ENCODE data around the gene FLNC.

The FLNC gene

DNA sequence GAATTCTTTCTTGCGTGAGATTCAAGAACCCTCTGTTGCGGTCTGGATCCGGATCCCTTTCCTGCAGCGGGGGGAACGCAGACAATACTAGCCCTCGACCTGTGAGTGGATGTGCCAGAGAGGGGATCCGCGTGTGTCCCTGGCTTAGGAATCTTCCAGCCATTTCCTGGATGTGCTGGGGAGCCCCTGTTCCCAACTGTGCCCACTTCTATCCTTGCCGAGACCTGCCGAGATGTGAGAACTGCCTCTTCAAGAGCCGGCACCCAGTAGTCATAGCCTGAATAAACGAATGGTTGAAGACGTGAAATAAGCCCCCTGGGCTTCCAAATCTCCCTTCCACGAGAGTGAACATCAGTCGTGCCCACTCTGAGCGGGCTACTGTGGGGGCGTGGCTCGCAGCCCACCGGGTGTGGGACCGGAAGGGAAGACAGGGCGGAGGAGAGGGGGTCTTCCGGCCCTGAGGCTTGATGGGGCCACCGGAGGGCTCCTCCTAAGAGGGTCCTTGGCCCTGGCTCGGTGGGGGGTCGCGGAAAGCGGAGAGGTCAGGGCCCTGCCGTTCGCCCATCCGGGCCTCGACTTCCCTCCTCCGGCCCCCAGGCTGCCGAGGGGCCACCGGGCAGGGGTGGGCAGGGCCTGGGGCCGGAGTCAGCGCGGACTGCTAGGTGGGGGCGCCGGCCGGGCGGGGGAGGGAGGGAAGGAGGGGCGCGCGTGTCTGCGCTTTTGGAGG is 39.7 kb upstream of the FLNC start:
- Histone ChIP-seq H3K9me3 (ENCODE audit: insufficient read depth, low read length) (no peaks in the 10 kb centered on the region), H3K4me2 (ENCODE audit: low read depth, low read length, poor library complexity, severe bottlenecking) (peak overlapping the region; percentile 69), H3K27ac (ENCODE audit: low read depth, low read length) (no peak overlapping the region), H3K4me3 (ENCODE audit: insufficient read depth, low read length, poor library complexity, severe bottlenecking) (peak overlapping the region; percentile 64), H3K36me3 (ENCODE audit: low read length) (no peaks in the 10 kb centered on the region), H3K79me2 (ENCODE audit: insufficient read depth, low read length) (no peaks in the 10 kb centered on the region), H3K27me3 (ENCODE audit: low read length) (no peaks in the 10 kb centered on the region), H4K20me1 (ENCODE audit: low read depth, low read length) (no peaks in the 10 kb centered on the region), H3F3A (ENCODE audit: insufficient read depth) (no peaks in the 10 kb centered on the region), H2AFZ (ENCODE audit: low read depth, low read length, severe bottlenecking) (peak overlapping the region; percentile 82), H3K9me2 (replicated peaks; ENCODE audit: insufficient read depth, low read length) (no peaks in the 10 kb centered on the region), H3K9ac (ENCODE audit: low read length) (peak overlapping the region; percentile 60)
- TF ChIP-seq, protein P1, sequence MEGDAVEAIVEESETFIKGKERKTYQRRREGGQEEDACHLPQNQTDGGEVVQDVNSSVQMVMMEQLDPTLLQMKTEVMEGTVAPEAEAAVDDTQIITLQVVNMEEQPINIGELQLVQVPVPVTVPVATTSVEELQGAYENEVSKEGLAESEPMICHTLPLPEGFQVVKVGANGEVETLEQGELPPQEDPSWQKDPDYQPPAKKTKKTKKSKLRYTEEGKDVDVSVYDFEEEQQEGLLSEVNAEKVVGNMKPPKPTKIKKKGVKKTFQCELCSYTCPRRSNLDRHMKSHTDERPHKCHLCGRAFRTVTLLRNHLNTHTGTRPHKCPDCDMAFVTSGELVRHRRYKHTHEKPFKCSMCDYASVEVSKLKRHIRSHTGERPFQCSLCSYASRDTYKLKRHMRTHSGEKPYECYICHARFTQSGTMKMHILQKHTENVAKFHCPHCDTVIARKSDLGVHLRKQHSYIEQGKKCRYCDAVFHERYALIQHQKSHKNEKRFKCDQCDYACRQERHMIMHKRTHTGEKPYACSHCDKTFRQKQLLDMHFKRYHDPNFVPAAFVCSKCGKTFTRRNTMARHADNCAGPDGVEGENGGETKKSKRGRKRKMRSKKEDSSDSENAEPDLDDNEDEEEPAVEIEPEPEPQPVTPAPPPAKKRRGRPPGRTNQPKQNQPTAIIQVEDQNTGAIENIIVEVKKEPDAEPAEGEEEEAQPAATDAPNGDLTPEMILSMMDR (IDR thresholded peaks at IDR 0.05; ENCODE audit: insufficient read depth, low read length, poor library complexity, severe bottlenecking): no peak
- no peak for TF ChIP-seq EZH2phosphoT487 (conservative IDR thresholded peaks at IDR 0.05; ENCODE audit: low read length)

DNA sequence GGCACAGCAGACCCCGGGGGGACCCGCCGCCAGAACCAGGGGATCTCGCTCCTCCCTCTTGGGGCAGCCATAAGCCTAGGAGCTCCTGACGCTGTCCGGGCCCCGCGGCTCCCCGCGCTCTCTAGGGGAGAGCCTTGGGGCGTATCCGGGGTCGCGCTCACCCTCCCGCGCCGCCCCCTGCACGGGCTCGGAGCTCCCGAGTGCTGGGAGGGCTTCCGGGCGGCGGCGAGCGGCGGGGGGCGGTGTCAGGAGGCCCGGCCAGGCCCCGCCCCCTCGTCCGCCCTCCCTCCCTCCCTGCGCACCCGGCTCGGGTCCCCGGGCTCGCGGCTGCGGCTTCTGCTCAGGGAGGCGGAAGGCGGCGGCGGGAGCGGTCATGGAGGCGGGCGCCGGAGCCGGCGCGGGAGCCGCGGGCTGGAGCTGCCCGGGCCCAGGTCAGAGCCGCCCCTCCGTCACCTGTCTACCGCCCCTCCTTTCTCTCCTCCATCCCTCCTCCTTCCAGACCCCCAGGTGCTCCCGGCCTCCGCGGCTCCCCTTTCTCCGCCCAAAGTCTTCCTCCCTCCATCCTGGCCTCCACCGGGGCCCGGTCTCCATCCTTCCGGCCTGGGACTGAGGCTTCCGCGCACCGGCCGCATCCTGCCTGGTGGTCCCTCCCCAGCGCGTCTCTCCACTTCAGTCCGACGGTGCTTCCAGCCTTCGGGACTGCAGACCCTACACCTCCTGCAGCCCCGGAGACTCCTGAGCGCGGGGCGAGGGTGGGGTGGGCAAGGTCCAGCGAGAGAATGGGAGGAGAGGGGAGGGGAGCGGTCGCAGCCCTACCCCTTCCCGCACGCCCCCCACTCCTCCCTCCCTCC is 38.9 kb upstream of the FLNC start, which contains the start of gene CCDC136:
Gene CCDC136 (plus strand): TSS at position 848 of the 851 bp plus-strand sequence. CDS start 444 bp downstream, outside the sequence.
- H3K27ac ChIP-seq (ENCODE audit: low read depth, low read length): no peak within 1 kb of the TSS
- no peaks in the 10 kb centered on the region for H3K27me3 ChIP-seq (ENCODE audit: low read length)
- peak within 1 kb of the TSS; percentile 69 for H3K4me2 ChIP-seq (ENCODE audit: low read depth, low read length, poor library complexity, severe bottlenecking)
- no peaks in the 10 kb centered on the region for H3F3A ChIP-seq (ENCODE audit: insufficient read depth)
- no peaks in the 10 kb centered on the region for H3K9me3 ChIP-seq (ENCODE audit: insufficient read depth, low read length)
- H3K79me2 ChIP-seq (ENCODE audit: insufficient read depth, low read length): no peaks in the 10 kb centered on the region
- peak within 1 kb of the TSS; percentile 64 for H3K4me3 ChIP-seq (ENCODE audit: insufficient read depth, low read length, poor library complexity, severe bottlenecking)
- peak within 1 kb of the TSS; percentile 60 for H3K9ac ChIP-seq (ENCODE audit: low read length)
- TF ChIP-seq, protein P1 (IDR thresholded peaks at IDR 0.05; ENCODE audit: insufficient read depth, low read length, poor library complexity, severe bottlenecking): no peak
- no peak for TF ChIP-seq EZH2phosphoT487 (conservative IDR thresholded peaks at IDR 0.05; ENCODE audit: low read length)
- H3K36me3 ChIP-seq (ENCODE audit: low read length): no peaks in the 10 kb centered on the region
- H3K9me2 ChIP-seq (replicated peaks; ENCODE audit: insufficient read depth, low read length): no peaks in the 10 kb centered on the region
- H2AFZ ChIP-seq (ENCODE audit: low read depth, low read length, severe bottlenecking): peak within 1 kb of the TSS; percentile 90
- H4K20me1 ChIP-seq (ENCODE audit: low read depth, low read length): no peaks in the 10 kb centered on the region

DNA sequence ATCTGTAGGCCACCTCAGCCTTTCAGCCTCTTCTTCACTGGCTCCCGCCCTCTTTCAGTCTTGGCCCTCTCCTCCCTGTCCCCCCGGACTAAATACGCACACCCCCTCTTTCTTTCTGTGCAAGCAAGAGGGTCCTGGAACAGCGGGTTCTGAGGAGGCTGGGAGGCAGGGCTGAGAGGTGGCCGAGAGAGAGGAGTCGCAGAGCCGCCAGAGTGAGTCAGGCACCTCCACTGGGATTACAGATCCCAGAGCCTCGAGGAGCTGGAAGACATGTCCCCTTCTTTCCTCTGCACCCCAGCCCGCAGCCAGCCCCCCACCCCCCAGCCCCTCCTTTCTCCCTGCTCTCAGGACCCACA is 38.3 kb upstream of the FLNC start:
- Histone ChIP-seq H3K4me2 (ENCODE audit: low read depth, low read length, poor library complexity, severe bottlenecking) (peak overlapping the region; percentile 69), H3F3A (ENCODE audit: insufficient read depth) (no peaks in the 10 kb centered on the region), H3K79me2 (ENCODE audit: insufficient read depth, low read length) (no peaks in the 10 kb centered on the region), H3K27me3 (ENCODE audit: low read length) (no peaks in the 10 kb centered on the region), H3K9me2 (replicated peaks; ENCODE audit: insufficient read depth, low read length) (no peaks in the 10 kb centered on the region), H3K4me3 (ENCODE audit: insufficient read depth, low read length, poor library complexity, severe bottlenecking) (peak overlapping the region; percentile 64), H2AFZ (ENCODE audit: low read depth, low read length, severe bottlenecking) (peak overlapping the region; percentile 90), H3K9me3 (ENCODE audit: insufficient read depth, low read length) (no peaks in the 10 kb centered on the region), H3K9ac (ENCODE audit: low read length) (peak overlapping the region; percentile 60), H3K27ac (ENCODE audit: low read depth, low read length) (no peak overlapping the region), H4K20me1 (ENCODE audit: low read depth, low read length) (no peaks in the 10 kb centered on the region), H3K36me3 (ENCODE audit: low read length) (no peaks in the 10 kb centered on the region)
- TF ChIP-seq, protein P1 (IDR thresholded peaks at IDR 0.05; ENCODE audit: insufficient read depth, low read length, poor library complexity, severe bottlenecking): no peak
- TF ChIP-seq EZH2phosphoT487 (conservative IDR thresholded peaks at IDR 0.05; ENCODE audit: low read length): no peak

Measured in SU-DHL-6 (cell line).